PFSK-1 (cell line): ENCODE data around the gene ERCC5.

Source experiments
- FOXP2 ChIP-seq: optimal IDR thresholded peaks from 2 replicates; pipeline ENCODE3; 2011; ENCODE audit warnings: borderline replicate concordance, control low read depth, inconsistent platforms; ENCODE audit not compliant: insufficient read depth; ENCODE audit errors: extremely low read length, extremely low read depth
- POLR2AphosphoS5 ChIP-seq: IDR thresholded peaks from 2 replicates; pipeline ENCODE4 v1.6.1; 2012; ENCODE audit warnings: low read depth, mild to moderate bottlenecking, control low read depth, low read length, moderate library complexity
- SIN3A ChIP-seq: IDR thresholded peaks from 2 replicates; pipeline ENCODE4 v1.6.1; 2012; ENCODE audit warnings: mild to moderate bottlenecking, low read length, moderate library complexity, borderline replicate concordance; ENCODE audit not compliant: insufficient read depth
- TAF1 ChIP-seq: IDR thresholded peaks from 2 replicates; pipeline ENCODE4 v1.6.1; 2012; ENCODE audit warnings: low read length, control low read depth, borderline replicate concordance; ENCODE audit not compliant: insufficient read depth
- TF ChIP-seq, protein P1 (sequence below), 2 experiments: IDR thresholded peaks; 2 replicates each; pipeline versions ENCODE4 v1.6.1 to v1.8.0; 2011 to 2012; ENCODE audit warnings: low read depth in 2 of 2, low read length in 2 of 2, control low read depth in 1 of 2, inconsistent platforms in 1 of 2, mild to moderate bottlenecking in 1 of 2, moderate library complexity in 1 of 2; ENCODE audit not compliant: insufficient read depth in 1 of 2

DNA sequence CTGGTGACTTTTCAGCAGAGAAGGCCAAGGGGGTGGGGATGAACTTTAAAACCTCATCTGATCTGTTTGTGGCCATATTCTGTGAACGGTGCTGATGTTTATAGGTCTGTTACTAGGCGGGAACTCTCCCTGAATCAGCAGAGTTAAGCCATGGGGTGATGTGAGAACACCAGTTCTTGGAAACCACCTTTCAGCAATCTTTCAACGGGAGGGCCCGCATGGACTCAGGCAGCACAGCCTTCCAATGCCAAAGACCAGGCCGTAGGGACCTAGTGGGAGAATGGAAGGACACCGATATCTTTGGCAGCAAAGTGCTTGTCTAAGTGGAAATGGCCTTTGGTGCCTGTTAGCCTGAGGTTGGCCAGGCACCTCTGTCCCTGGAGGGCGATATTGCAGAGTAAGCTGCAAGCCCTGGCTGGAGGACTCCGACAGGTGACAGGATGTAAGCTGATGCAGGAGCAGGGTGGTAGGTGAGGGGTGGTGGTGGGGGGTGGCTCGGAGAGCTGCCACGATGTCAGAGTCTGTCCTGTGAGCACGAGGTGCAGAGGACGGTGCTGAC is 57.0 kb downstream of the ERCC5 start:
- TF ChIP-seq POLR2AphosphoS5: no peak
- TF ChIP-seq, protein P1, sequence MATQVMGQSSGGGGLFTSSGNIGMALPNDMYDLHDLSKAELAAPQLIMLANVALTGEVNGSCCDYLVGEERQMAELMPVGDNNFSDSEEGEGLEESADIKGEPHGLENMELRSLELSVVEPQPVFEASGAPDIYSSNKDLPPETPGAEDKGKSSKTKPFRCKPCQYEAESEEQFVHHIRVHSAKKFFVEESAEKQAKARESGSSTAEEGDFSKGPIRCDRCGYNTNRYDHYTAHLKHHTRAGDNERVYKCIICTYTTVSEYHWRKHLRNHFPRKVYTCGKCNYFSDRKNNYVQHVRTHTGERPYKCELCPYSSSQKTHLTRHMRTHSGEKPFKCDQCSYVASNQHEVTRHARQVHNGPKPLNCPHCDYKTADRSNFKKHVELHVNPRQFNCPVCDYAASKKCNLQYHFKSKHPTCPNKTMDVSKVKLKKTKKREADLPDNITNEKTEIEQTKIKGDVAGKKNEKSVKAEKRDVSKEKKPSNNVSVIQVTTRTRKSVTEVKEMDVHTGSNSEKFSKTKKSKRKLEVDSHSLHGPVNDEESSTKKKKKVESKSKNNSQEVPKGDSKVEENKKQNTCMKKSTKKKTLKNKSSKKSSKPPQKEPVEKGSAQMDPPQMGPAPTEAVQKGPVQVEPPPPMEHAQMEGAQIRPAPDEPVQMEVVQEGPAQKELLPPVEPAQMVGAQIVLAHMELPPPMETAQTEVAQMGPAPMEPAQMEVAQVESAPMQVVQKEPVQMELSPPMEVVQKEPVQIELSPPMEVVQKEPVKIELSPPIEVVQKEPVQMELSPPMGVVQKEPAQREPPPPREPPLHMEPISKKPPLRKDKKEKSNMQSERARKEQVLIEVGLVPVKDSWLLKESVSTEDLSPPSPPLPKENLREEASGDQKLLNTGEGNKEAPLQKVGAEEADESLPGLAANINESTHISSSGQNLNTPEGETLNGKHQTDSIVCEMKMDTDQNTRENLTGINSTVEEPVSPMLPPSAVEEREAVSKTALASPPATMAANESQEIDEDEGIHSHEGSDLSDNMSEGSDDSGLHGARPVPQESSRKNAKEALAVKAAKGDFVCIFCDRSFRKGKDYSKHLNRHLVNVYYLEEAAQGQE (IDR thresholded peaks at IDR 0.05; ENCODE audit: insufficient read depth in 1 of 2, low read depth in 2 of 2, low read length in 2 of 2): no peak
- no peak for TF ChIP-seq TAF1
- no peak for TF ChIP-seq FOXP2
- no peak for TF ChIP-seq SIN3A
